ENCODE measurements around the gene WDR27.

WDR27 gene

DNA sequence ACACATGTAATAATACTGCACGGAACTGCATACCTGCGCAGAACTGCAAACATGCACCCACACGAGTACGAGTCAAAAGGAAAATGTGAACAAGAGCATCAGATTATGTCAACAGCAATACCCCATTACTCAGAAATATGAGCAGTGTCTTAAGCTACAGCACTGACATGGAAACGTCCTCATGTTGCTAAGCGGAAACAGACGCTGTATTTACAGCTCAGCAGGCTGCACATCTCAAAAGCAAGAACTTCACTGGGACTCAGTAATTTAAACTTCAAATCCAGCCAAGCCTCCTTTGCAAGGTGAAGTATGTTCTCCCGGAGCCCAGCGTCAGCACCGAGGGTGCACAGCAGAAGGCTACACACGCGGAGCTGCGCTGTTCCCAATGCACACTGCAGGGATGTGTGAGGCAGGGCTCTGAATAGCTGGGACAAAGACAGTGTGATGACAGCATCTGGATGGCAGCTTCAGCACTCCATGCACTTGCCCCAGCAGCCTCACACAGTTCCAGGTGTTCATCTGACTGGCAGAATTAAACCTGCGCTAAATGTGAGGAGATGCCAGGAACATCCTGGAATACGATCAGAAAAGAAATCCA is 202.8 kb downstream of the WDR27 start:
- TF ChIP-seq POLR2A (IDR thresholded peaks at IDR 0.05; ENCODE audit: low read length), result no peak
- TF ChIP-seq GATA1 (IDR thresholded peaks at IDR 0.05; ENCODE audit: low read depth, low read length), result no peak
- DNase-seq, result no peak

DNA sequence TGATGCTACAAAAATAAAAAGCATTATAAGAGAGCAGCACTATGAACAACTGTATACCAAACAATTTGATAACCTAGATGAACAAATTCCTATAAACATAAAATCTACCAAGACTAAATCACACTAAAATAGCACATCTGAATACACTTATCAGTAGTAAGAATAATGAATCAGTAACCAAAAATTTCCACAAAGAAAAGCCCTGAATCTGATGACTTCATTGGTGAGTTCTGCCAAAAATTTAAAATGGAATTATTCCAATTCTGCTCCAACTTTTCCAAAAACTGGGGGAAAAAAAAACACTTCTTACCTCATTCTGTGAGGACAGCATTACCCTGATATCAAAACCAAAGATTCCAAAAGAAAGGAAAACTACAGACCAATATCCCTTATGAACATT is 206.2 kb downstream of the WDR27 start:
- no peak for DNase-seq
- TF ChIP-seq GATA1 (IDR thresholded peaks at IDR 0.05; ENCODE audit: low read depth, low read length) (no peak), POLR2A (IDR thresholded peaks at IDR 0.05; ENCODE audit: low read length) (no peak)

DNA sequence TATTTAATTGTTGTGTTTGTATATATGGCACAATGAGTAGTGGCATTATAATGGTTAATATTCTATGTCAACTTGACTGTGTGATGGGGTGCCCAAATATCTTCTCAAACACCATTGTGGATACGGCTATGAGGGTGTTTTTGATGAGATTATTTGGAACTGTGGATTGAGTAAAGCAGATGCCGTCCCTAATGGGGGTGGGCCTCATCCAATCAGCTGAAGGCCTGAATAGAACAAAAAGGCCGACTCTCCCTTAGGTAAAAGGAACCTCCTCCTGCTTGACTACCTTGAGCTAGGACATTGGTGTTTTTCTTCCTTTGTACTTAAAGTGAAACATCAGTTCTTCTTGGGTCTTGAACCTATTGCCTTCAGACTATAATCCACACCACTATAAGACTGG is 207.8 kb downstream of the WDR27 start:
- TF ChIP-seq GATA1 (IDR thresholded peaks at IDR 0.05; ENCODE audit: low read depth, low read length) (no peak), POLR2A (IDR thresholded peaks at IDR 0.05; ENCODE audit: low read length) (no peak)
- no peak for DNase-seq

DNA sequence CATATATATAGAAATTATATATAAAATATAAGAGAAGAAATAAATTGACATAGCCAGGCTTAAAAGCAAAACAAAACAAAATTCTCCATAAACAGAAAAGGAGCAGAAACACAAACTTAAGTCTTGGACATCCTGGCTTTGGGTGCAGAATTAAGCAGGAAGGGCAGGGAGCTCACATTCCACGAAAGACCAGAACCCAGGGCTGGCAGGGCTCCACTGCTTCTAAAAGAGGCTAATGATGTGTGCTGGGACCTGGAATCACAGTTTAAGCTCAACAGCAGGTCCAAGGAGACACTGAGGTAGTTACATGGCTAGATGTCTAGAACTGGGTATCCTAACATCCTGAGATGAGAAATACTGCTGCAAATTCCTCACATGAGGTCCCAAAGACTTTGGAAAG is 210.3 kb downstream of the WDR27 start:
- DNase-seq, result no peak
- TF ChIP-seq POLR2A (IDR thresholded peaks at IDR 0.05; ENCODE audit: low read length) (no peak), GATA1 (IDR thresholded peaks at IDR 0.05; ENCODE audit: low read depth, low read length) (no peak)

DNA sequence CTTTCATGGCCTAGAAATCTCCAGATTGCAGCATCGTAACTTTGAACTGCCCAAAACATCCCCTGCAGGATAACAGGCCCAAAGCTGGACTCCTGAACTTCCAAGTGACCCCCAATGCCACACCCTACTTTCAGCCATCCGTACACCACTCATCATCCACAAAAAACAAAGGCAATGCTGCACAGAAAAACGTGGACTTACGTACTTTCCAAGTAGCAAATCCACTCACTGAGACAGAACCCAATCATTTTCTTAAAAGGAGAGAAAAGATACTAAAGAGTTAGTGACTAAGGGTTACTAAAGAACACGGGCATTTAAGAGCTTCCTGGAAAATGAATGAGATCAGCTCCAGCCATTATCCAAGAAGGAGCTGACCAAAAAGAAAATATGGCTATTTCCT is 211.0 kb downstream of the WDR27 start:
- DNase-seq, result no peak
- TF ChIP-seq POLR2A (IDR thresholded peaks at IDR 0.05; ENCODE audit: low read length) (no peak), GATA1 (IDR thresholded peaks at IDR 0.05; ENCODE audit: low read depth, low read length) (no peak)

DNA sequence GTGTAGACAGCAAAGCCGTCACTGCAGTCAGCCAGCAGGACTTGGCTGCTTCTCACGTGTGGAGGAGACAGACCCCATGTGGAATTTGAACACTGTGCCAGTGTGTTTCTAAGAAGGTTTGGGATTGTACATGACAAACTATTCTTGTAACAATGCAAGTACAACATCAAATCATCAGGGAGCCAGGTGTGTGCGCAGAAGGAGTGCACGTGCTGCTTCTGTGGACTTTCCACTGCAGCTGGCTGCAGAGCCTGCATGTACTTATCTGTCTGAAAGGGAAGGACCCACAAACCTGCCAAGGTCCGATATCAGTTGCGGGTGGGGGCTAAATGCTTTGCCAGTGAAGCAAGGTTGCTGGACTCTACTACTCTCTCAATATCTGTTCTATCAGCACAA is 211.6 kb downstream of the WDR27 start:
- TF ChIP-seq POLR2A (IDR thresholded peaks at IDR 0.05; ENCODE audit: low read length) (no peak), GATA1 (IDR thresholded peaks at IDR 0.05; ENCODE audit: low read depth, low read length) (no peak)
- peak in 1 of 2 experiments; percentile 38 for DNase-seq

DNA sequence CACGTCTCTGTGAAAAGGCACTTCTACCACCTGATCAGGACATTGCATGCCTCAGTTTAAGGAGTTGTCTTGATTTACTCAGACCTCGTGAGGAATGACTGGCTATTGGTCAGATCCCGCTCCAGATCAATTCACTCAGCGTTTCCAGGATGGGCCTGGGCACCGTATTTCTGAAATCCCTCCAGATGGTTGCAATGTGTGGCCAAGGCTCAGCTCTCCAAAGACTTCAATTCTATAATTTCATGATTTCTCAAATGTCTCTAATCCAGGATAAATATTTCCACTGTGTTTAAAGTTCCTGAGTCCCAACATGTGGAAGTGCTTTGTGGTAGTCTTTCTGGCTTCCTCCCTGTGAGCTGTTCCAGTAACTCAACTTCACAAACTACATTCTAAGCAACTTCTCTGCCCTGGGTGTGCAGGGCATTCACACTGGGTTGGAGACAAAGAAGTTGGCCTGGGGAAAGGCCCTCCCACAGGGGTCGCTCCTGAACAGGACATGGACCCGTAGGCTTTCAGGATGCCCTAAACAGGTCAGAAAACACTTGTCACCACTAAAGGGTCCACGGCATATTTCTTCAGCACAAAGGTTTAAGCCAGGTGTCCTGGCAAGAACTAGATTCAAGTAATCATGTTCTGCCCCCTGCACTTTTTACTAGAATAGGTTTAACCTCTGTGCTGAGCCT is 212.1 kb downstream of the WDR27 start:
- no peak for TF ChIP-seq POLR2A (IDR thresholded peaks at IDR 0.05; ENCODE audit: low read length)
- TF ChIP-seq GATA1 (IDR thresholded peaks at IDR 0.05; ENCODE audit: low read depth, low read length), result no peak

DNA sequence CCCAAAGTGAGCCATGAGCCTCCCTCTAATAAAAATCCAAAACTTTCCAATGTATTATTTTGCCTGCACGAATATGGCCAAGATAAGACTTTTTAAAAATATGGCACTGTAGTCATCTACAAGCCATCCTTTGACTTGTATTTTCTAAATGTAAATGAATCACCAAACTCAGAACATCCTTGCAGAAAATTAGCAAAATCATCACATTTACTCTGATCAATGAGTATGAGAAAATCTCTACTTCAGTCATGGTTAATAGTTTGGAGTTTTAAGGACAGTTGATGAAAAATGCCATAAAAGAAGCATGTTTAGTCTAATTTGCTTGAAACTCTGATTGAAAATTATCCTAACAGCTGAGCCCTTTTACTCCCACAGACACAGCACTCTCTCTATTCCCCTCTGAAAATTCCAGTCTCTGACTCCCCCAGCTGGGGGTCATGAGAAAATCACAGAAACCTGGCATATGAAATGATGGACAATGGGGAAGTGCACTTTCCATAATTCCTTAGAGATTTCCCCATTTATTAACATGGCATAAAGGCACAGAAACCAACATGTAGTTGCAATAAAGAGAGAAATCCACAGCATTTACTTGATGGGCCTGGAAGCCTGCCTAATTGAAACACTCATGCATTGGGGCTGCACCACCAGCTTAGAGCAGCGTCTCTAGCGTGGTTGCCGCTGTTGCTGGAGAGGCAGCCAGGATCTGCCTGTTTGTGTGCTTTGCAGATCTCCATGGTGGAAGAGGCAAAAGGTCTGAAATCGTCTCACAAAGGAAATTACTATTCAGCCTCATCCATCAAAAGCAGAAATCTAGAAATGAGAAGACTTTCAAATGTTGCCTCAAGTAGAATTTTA is 214.0 kb downstream of the WDR27 start:
- no peak for TF ChIP-seq POLR2A (IDR thresholded peaks at IDR 0.05; ENCODE audit: low read length)
- no peak for TF ChIP-seq GATA1 (IDR thresholded peaks at IDR 0.05; ENCODE audit: low read depth, low read length)
- no peak for DNase-seq

More for the DNA sequence above, 212.1 kb downstream of the WDR27 start:
- no peak for DNase-seq

DNA sequence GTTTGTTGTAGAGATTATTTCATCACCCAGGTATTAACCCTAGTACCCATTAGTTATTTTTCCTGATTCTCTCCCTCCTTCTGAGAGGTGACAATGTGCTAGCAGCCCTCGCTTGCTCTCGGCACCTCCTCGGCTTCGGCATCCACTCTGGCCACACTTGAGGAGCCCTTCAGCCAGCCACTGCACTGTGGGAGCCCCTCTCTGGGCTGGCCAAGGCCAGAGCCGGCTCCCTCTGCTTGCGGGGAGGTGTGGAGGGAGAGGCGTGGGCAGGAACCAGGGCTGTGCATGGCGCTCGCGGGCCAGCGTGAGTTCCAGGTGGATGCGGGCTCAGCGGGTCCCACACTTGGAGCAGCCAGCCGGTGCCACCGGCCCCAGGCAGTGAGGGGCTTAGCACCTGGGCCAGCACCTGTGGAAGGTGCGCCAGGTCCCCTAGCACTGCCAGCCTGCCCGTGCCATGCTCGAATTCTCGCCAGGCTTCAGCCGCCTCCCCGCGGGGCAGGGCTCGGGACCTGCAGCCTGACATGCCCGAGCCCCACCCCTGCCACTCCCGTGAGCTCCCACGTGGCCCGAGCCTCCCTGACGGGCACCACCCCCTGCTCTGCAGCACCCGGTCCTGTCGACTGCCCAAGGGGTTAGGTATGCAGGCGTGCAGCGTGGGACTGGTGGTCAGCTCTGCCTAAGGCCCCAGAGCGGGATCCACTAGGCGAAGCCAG is 221.9 kb downstream of the WDR27 start:
- no peak for DNase-seq
- TF ChIP-seq GATA1 (IDR thresholded peaks at IDR 0.05; ENCODE audit: low read depth, low read length), result no peak
- no peak for TF ChIP-seq POLR2A (IDR thresholded peaks at IDR 0.05; ENCODE audit: low read length)

DNA sequence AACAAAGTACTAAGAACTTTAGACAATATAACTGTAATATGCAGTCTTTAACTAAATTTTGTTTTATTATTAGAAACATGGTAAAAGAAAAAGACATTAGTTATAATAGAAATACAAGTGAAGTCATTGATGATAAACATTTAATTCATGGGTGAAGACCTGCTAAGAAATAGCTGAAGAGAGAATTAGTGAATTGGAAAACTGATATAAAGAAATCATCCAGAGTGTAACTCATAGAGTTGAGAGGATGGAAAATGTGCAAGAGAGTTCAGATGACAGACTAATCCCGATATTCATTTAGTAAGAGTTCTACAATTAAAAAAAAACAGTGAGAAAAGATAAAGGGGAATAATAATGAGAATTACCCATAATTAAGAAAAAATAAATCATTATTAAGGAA is 227.5 kb downstream of the WDR27 start:
- TF ChIP-seq GATA1 (IDR thresholded peaks at IDR 0.05; ENCODE audit: low read depth, low read length) (no peak), POLR2A (IDR thresholded peaks at IDR 0.05; ENCODE audit: low read length) (no peak)
- DNase-seq, result no peak

DNA sequence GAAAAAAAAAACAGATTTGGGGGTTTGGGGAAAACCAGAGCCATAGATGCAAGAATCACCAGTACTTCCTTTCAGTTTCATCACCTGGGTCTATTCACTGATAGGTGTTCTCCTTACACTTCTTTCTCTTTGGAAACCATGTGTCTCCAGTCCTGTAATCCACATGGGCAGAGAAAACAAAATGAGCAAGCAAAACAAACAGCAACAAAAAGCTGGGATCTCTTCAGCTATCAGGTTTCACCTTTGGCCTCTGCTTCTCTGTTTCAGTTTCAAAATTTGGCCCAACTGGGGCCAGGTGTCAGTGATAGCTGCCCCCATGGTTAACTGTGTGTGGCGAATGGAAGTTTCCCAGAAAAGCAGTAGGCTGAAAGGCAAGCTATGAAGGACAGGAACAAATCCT is 228.2 kb downstream of the WDR27 start:
- TF ChIP-seq POLR2A (IDR thresholded peaks at IDR 0.05; ENCODE audit: low read length), result no peak
- no peak for TF ChIP-seq GATA1 (IDR thresholded peaks at IDR 0.05; ENCODE audit: low read depth, low read length)
- no peak for DNase-seq

DNA sequence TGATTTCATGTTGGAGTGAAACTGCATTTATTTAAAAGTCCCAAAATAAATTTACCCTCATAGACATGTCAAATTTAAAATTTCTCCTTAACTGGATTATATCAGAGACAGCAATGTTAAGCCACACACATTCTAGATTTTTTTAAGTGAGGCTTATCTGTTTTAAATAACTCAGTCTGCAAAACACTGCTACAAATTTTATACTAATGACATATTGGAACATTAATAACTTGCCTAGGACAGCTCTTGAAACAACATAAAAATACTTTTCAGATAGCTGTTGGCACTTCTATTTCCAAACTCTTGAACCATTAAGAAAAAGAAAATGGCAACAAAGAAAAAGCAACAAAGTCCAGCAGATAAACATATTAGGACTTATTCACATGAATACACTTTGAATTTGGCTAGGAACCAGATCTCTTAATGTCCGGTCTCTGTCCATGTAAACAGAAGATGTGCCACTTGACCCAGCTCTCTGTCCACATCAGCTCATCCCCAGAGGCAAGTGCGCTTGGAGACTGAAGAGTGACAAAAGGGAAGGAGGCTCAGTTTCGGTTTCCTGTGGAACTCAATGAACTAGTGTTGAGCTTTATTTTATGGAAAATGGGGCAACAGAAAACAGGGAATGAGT is 228.9 kb downstream of the WDR27 start:
- TF ChIP-seq POLR2A (IDR thresholded peaks at IDR 0.05; ENCODE audit: low read length) (no peak), GATA1 (IDR thresholded peaks at IDR 0.05; ENCODE audit: low read depth, low read length) (no peak)
- no peak for DNase-seq

DNA sequence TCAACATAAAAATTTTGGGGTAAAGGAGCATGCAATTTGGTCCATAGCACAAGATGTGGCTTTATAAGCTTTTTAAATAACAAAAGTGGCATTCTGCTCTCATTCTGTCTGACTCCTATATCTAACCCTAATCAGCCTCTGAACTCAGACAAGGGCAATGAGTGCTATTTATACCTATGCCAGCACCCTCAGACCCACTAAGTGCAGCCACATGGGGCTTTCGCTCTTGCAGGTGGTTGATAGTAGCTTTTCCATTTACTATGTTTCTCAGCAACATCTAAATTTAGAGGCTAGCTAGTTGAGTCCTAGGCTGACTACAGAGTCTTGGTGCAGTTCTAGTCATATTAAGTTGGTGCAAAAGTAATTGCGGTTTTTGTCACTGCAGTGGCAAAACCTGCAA is 231.0 kb downstream of the WDR27 start:
- DNase-seq, result no peak
- TF ChIP-seq POLR2A (IDR thresholded peaks at IDR 0.05; ENCODE audit: low read length) (no peak), GATA1 (IDR thresholded peaks at IDR 0.05; ENCODE audit: low read depth, low read length) (no peak)

Data from erythroblast (primary cell).